Stimulated activated naive CD4-positive, alpha-beta T cell (primary cell): ENCODE results near the gene SNRNP200.
"Not testable (repeated sequence)": the region's sequence is repeated elsewhere in the genome, so short reads cannot be mapped to it uniquely, and the experiment has no call there.

Experiments used
- DNase-seq, 6 experiments: peaks; one replicate each; lab custom pipeline; 2025; lab: John Stamatoyannopoulos, UW

The SNRNP200 gene

GRCh38 chr2:96325041-96325883 is 19.9 kb upstream of the SNRNP200 start, which contains the start of gene ITPRIPL1:
Gene ITPRIPL1, plus strand, starts transcription at chr2:96325317. Its CDS starts 523 bp downstream, at chr2:96325840.
- peak in 3 of 6 experiments; percentile 5 to 48 (median 10) for DNase-seq

- DNase-seq = peak in 2 of 6 experiments; percentile 11 to 31
These were observed 19.3 kb upstream of the SNRNP200 start for GRCh38 chr2:96324721-96325040.

GRCh38 chr2:96323849-96324248 is 18.5 kb upstream of the SNRNP200 start:
- no peak for DNase-seq

- peak in 3 of 6 experiments; percentile 8 to 30 (median 26) for DNase-seq
These were observed 15.6 kb upstream of the SNRNP200 start for GRCh38 chr2:96320728-96321622.

GRCh38 chr2:96320326-96320725 is 15.0 kb upstream of the SNRNP200 start:
- DNase-seq = no peak

GRCh38 chr2:96319396-96319795 is 14.1 kb upstream of the SNRNP200 start:
- DNase-seq = no peak

- no peak for DNase-seq
These were observed 13.4 kb upstream of the SNRNP200 start for GRCh38 chr2:96318723-96319122.

- DNase-seq = no peak
These were observed 12.2 kb upstream of the SNRNP200 start for GRCh38 chr2:96317584-96317997.

- DNase-seq = no peak
These were observed 11.7 kb upstream of the SNRNP200 start for GRCh38 chr2:96316999-96317398.

GRCh38 chr2:96315400-96316071 is 10.2 kb upstream of the SNRNP200 start:
- no peak for DNase-seq

GRCh38 chr2:96315005-96315399 is 9.7 kb upstream of the SNRNP200 start:
- DNase-seq = no peak

GRCh38 chr2:96308248-96308647 is 2.9 kb upstream of the SNRNP200 start:
- no peak for DNase-seq

GRCh38 chr2:96306370-96306769 is 1.0 kb upstream of the SNRNP200 start:
- no peak for DNase-seq

- no peak for DNase-seq
These were observed 598 bp upstream of the SNRNP200 start for GRCh38 chr2:96305979-96306308.

GRCh38 chr2:96304606-96305005 is 740 bp downstream of the SNRNP200 start:
- no peak for DNase-seq

- no peak for DNase-seq
These were observed 3.5 kb downstream of the SNRNP200 start for GRCh38 chr2:96301865-96302264.

- no peak for DNase-seq
These were observed 8.4 kb downstream of the SNRNP200 start for GRCh38 chr2:96296925-96297324.

- DNase-seq = not testable (repeated sequence)
These were observed 11.1 kb downstream of the SNRNP200 start for GRCh38 chr2:96294271-96294670.

- DNase-seq = no peak
These were observed 13.6 kb downstream of the SNRNP200 start for GRCh38 chr2:96291751-96292150.

GRCh38 chr2:96287273-96287856 is 18.0 kb downstream of the SNRNP200 start:
- DNase-seq = no peak

GRCh38 chr2:96276787-96277499 is 28.4 kb downstream of the SNRNP200 start:
- DNase-seq = no peak
